ENCODE data around the gene LRFN5.

The LRFN5 gene

DNA sequence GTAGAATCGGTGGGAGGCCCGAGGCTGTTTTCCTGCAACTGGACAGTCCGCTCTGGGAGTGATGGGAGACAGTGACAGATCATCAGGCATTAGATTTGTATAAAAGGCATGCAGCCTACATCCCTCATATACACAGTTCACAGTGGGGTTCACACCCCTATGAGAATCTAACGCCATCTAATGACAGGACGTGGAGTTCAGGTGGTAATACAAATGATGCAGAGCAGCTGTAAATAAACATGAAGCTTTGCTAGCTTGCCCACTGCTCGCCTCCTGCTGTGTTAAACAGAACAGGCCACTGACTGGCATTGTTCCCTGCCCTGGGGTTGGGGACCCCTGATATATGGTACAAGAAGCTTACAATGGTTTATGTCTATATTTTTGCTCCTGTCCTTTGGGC lies 179.0 kb downstream of the LRFN5 start:
- Histone ChIP-seq H3K4me3 (ENCODE audit: low read length) (no peak overlapping the region), H3K36me3 (ENCODE audit: control insufficient read depth, insufficient read depth, low read length, severe bottlenecking) (no peaks in the 10 kb centered on the region), H3K4me1 (ENCODE audit: control insufficient read depth, insufficient read depth, low read length) (peaks cover 2% of the 10 kb centered on the region), H3K9me3 (ENCODE audit: control insufficient read depth, low read length) (no peaks in the 10 kb centered on the region), H3K9ac (ENCODE audit: low read length) (no peak overlapping the region), H3K27me3 (replicated peaks; ENCODE audit: control insufficient read depth, insufficient read depth, low read length) (no peaks in the 10 kb centered on the region)
- no peak for DNase-seq (ENCODE audit: low read depth)

DNA sequence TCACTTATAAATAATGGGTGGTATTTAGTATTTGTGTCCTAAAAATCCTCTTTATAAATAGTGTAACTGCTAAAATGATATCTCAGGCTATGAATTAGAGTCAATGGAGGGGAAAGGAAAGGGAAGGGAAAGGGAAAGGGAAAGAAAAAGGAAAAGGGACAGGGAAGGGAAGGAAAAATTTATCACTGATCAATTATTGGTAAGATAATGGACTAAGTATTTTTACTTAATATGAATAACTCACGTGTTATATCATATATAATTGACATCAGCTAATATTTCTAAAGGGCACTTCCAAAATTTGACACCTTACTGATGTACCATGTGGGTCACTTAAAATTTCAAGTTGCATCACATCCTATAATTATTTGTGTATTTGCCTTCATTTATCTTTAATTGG lies 193.1 kb downstream of the LRFN5 start:
- Histone ChIP-seq H3K36me3 (ENCODE audit: control insufficient read depth, insufficient read depth, low read length, severe bottlenecking) (no peaks in the 10 kb centered on the region), H3K4me3 (ENCODE audit: low read length) (no peak overlapping the region), H3K9ac (ENCODE audit: low read length) (no peak overlapping the region), H3K27me3 (replicated peaks; ENCODE audit: control insufficient read depth, insufficient read depth, low read length) (no peaks in the 10 kb centered on the region), H3K4me1 (ENCODE audit: control insufficient read depth, insufficient read depth, low read length) (no peaks in the 10 kb centered on the region), H3K9me3 (ENCODE audit: control insufficient read depth, low read length) (no peaks in the 10 kb centered on the region)
- no peak for DNase-seq (ENCODE audit: low read depth)

DNA sequence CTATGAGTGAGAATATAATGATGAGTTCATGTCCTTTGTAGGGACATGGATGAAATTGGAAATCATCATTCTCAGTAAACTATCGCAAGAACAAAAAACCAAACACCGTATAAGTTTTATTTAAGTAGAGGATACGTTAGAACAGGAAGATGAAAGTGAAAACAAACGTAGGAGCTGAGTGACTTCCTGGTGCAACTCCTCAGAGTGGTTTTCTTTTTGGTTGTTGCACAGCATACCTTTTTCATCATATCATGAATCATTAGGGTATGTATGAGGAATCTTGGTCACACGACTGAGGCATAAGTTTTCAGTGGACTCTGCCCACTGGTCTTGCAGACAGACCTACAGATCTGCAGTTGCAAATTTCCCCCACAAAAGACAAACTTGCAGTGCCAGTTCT lies 199.0 kb downstream of the LRFN5 start:
- H3K9me3 ChIP-seq (ENCODE audit: control insufficient read depth, low read length) = no peaks in the 10 kb centered on the region
- H3K9ac ChIP-seq (ENCODE audit: low read length) = no peak overlapping the region
- no peaks in the 10 kb centered on the region for H3K4me1 ChIP-seq (ENCODE audit: control insufficient read depth, insufficient read depth, low read length)
- no peaks in the 10 kb centered on the region for H3K27me3 ChIP-seq (replicated peaks; ENCODE audit: control insufficient read depth, insufficient read depth, low read length)
- no peak overlapping the region for H3K4me3 ChIP-seq (ENCODE audit: low read length)
- DNase-seq (ENCODE audit: low read depth) = no peak
- no peaks in the 10 kb centered on the region for H3K36me3 ChIP-seq (ENCODE audit: control insufficient read depth, insufficient read depth, low read length, severe bottlenecking)

DNA sequence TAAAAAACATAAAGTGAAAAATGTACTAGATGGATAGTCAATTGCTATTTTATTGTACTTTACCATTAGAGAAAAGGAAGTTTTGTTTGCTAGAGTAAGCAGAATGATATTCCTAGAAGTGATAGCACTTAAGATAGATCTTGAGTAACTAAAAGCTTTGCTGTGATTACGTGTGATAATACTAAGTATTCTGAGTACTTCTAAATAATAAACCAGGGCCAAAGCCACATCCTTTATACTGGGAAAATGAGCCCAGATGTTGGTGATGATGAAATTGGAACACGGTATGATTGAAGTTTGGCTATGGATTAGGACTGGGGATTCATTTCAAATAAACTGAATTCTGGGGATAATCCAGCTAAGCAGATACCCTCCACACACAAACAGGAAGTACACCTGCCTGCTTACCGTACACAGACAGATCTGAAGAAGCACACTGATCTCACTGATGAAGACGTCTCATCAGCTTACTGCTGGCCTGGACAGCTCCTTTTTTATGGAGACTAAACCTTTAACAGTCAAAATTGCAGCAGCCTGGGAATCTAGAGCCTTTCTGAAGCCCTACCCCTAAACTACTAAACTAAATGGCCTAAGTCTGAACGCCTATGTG lies 199.8 kb downstream of the LRFN5 start:
- Histone ChIP-seq H3K4me3 (ENCODE audit: low read length) (no peak overlapping the region), H3K9me3 (ENCODE audit: control insufficient read depth, low read length) (no peaks in the 10 kb centered on the region), H3K27me3 (replicated peaks; ENCODE audit: control insufficient read depth, insufficient read depth, low read length) (no peaks in the 10 kb centered on the region), H3K9ac (ENCODE audit: low read length) (no peak overlapping the region), H3K36me3 (ENCODE audit: control insufficient read depth, insufficient read depth, low read length, severe bottlenecking) (no peaks in the 10 kb centered on the region), H3K4me1 (ENCODE audit: control insufficient read depth, insufficient read depth, low read length) (no peaks in the 10 kb centered on the region)
- DNase-seq (ENCODE audit: low read depth) = no peak

DNA sequence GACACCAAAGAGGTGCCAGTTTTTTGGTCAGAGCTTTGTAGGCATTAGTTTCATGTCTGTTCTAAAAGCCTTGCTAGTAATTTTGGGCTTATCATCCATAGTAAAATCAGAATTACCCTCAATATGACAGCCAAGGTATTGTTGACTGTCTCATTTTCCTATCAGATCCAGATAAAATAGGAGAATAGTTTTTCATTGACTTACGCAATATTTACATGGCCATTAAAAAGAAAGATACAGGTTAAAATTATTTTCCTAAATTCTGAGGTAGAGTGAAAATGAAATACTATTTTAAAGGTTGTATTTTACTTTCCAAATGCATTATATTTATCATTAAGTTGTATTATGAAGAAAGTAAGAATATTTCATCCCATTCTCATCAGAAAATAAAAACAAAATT lies 203.7 kb downstream of the LRFN5 start:
- H3K4me1 ChIP-seq (ENCODE audit: control insufficient read depth, insufficient read depth, low read length) = no peaks in the 10 kb centered on the region
- H3K27me3 ChIP-seq (replicated peaks; ENCODE audit: control insufficient read depth, insufficient read depth, low read length) = no peaks in the 10 kb centered on the region
- no peaks in the 10 kb centered on the region for H3K36me3 ChIP-seq (ENCODE audit: control insufficient read depth, insufficient read depth, low read length, severe bottlenecking)
- no peak for DNase-seq (ENCODE audit: low read depth)
- H3K4me3 ChIP-seq (ENCODE audit: low read length) = no peak overlapping the region
- H3K9me3 ChIP-seq (ENCODE audit: control insufficient read depth, low read length) = no peaks in the 10 kb centered on the region
- H3K9ac ChIP-seq (ENCODE audit: low read length) = no peak overlapping the region

GRCh38 chr14:41817626-41818025 lies 210.9 kb downstream of the LRFN5 start:
- peak; percentile 0 for DNase-seq (ENCODE audit: low read depth)
- H3K9ac ChIP-seq (ENCODE audit: low read length) = no peak overlapping the region
- no peaks in the 10 kb centered on the region for H3K9me3 ChIP-seq (ENCODE audit: control insufficient read depth, low read length)
- no peaks in the 10 kb centered on the region for H3K36me3 ChIP-seq (ENCODE audit: control insufficient read depth, insufficient read depth, low read length, severe bottlenecking)
- H3K4me3 ChIP-seq (ENCODE audit: low read length) = no peak overlapping the region
- H3K27me3 ChIP-seq (replicated peaks; ENCODE audit: control insufficient read depth, insufficient read depth, low read length) = no peaks in the 10 kb centered on the region
- H3K4me1 ChIP-seq (ENCODE audit: control insufficient read depth, insufficient read depth, low read length) = no peaks in the 10 kb centered on the region

- no peaks in the 10 kb centered on the region for H3K27me3 ChIP-seq (replicated peaks; ENCODE audit: control insufficient read depth, insufficient read depth, low read length)
- DNase-seq (ENCODE audit: low read depth) = no peak
- H3K4me1 ChIP-seq (ENCODE audit: control insufficient read depth, insufficient read depth, low read length) = no peaks in the 10 kb centered on the region
- no peaks in the 10 kb centered on the region for H3K36me3 ChIP-seq (ENCODE audit: control insufficient read depth, insufficient read depth, low read length, severe bottlenecking)
- no peak overlapping the region for H3K9ac ChIP-seq (ENCODE audit: low read length)
- H3K9me3 ChIP-seq (ENCODE audit: control insufficient read depth, low read length) = no peaks in the 10 kb centered on the region
- no peak overlapping the region for H3K4me3 ChIP-seq (ENCODE audit: low read length)
These were observed 217.8 kb downstream of the LRFN5 start for GRCh38 chr14:41824441-41824840.

GRCh38 chr14:41825622-41826021 lies 218.9 kb downstream of the LRFN5 start:
- Histone ChIP-seq H3K9me3 (ENCODE audit: control insufficient read depth, low read length) (no peaks in the 10 kb centered on the region), H3K27me3 (replicated peaks; ENCODE audit: control insufficient read depth, insufficient read depth, low read length) (no peaks in the 10 kb centered on the region), H3K4me3 (ENCODE audit: low read length) (no peak overlapping the region), H3K4me1 (ENCODE audit: control insufficient read depth, insufficient read depth, low read length) (no peaks in the 10 kb centered on the region), H3K9ac (ENCODE audit: low read length) (no peak overlapping the region), H3K36me3 (ENCODE audit: control insufficient read depth, insufficient read depth, low read length, severe bottlenecking) (no peaks in the 10 kb centered on the region)
- no peak for DNase-seq (ENCODE audit: low read depth)

DNA sequence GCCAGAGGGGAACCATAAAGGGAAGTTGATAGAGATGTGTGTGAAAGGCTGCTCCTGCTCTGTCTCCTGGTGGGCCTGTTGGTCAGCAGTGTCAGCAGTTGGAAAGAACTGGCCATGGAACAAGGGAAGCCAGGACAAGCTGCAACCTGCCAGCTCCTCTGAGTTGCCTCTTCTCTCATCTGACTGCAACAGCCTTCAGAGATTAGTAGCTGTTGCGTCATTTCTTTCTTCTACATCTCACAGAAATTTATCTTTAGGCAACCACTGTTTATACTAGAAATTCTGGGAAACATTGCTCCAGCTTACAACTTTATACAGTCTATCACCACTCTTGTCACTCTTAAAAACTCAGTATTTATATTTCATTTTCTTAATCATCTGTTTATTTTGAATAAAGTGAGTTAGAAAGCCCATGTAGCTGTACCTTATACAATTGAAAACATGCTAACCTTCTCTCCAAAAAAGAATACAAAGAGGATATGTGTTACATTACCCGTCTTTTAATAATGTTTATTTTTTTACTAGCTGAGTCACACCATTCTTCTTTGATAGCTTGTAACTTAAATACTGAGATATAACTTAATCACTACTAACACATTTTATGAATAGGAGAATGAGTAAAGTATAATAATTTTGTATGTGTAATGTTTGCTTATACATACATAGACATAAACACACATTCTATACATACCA lies 224.2 kb downstream of the LRFN5 start:
- no peaks in the 10 kb centered on the region for H3K4me1 ChIP-seq (ENCODE audit: control insufficient read depth, insufficient read depth, low read length)
- peak; percentile 46 for DNase-seq (ENCODE audit: low read depth)
- no peaks in the 10 kb centered on the region for H3K9me3 ChIP-seq (ENCODE audit: control insufficient read depth, low read length)
- no peaks in the 10 kb centered on the region for H3K36me3 ChIP-seq (ENCODE audit: control insufficient read depth, insufficient read depth, low read length, severe bottlenecking)
- H3K4me3 ChIP-seq (ENCODE audit: low read length) = no peak overlapping the region
- no peak overlapping the region for H3K9ac ChIP-seq (ENCODE audit: low read length)
- no peaks in the 10 kb centered on the region for H3K27me3 ChIP-seq (replicated peaks; ENCODE audit: control insufficient read depth, insufficient read depth, low read length)

- H3K9me3 ChIP-seq (ENCODE audit: control insufficient read depth, low read length) = no peaks in the 10 kb centered on the region
- H3K36me3 ChIP-seq (ENCODE audit: control insufficient read depth, insufficient read depth, low read length, severe bottlenecking) = no peaks in the 10 kb centered on the region
- H3K27me3 ChIP-seq (replicated peaks; ENCODE audit: control insufficient read depth, insufficient read depth, low read length) = no peaks in the 10 kb centered on the region
- no peak overlapping the region for H3K4me3 ChIP-seq (ENCODE audit: low read length)
- DNase-seq (ENCODE audit: low read depth) = no peak
- H3K4me1 ChIP-seq (ENCODE audit: control insufficient read depth, insufficient read depth, low read length) = no peaks in the 10 kb centered on the region
- no peak overlapping the region for H3K9ac ChIP-seq (ENCODE audit: low read length)
These were observed 233.0 kb downstream of the LRFN5 start for GRCh38 chr14:41839661-41840060.

DNA sequence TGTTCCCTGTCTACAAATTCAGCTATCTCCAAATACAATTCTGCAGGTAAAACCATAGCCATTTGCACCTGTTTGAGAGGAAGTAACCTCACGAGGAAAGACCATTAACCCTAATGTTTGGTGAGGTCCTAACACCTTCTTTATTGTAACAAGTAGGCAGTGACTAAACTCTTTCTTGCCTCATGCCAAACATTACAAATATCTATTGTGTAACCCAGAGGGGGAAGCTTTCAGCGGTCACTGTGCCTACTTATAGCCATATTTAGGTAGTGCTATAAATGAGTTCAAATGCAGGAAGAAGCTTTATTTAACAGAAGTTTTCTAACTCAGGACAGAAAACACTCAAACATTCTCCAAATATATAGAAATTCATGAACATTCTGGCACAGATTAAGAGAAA lies 252.7 kb downstream of the LRFN5 start:
- Histone ChIP-seq H3K27me3 (replicated peaks; ENCODE audit: control insufficient read depth, insufficient read depth, low read length) (no peaks in the 10 kb centered on the region), H3K4me3 (ENCODE audit: low read length) (no peak overlapping the region), H3K9me3 (ENCODE audit: control insufficient read depth, low read length) (no peaks in the 10 kb centered on the region), H3K36me3 (ENCODE audit: control insufficient read depth, insufficient read depth, low read length, severe bottlenecking) (no peaks in the 10 kb centered on the region), H3K9ac (ENCODE audit: low read length) (no peak overlapping the region), H3K4me1 (ENCODE audit: control insufficient read depth, insufficient read depth, low read length) (peaks cover 13% of the 10 kb centered on the region)
- no peak for DNase-seq (ENCODE audit: low read depth)

- DNase-seq (ENCODE audit: low read depth) = no peak
- H3K9me3 ChIP-seq (ENCODE audit: control insufficient read depth, low read length) = no peaks in the 10 kb centered on the region
- H3K36me3 ChIP-seq (ENCODE audit: control insufficient read depth, insufficient read depth, low read length, severe bottlenecking) = no peaks in the 10 kb centered on the region
- peaks cover 13% of the 10 kb centered on the region for H3K4me1 ChIP-seq (ENCODE audit: control insufficient read depth, insufficient read depth, low read length)
- H3K9ac ChIP-seq (ENCODE audit: low read length) = no peak overlapping the region
- peak overlapping the region; percentile 10 for H3K4me3 ChIP-seq (ENCODE audit: low read length)
- H3K27me3 ChIP-seq (replicated peaks; ENCODE audit: control insufficient read depth, insufficient read depth, low read length) = no peaks in the 10 kb centered on the region
These were observed 253.9 kb downstream of the LRFN5 start for GRCh38 chr14:41860586-41860985.
